Activated T-cell treated with anti-CD3 and anti-CD28 coated beads, Interleukin-2, amount 50 U/mL, for 72 hours (primary cell): ENCODE results near the gene PROCR. TPM values are rescaled to one million over a fixed set of nuclear protein-coding genes. Genes with fewer than 3 reads are reported as not detected.
"Not testable (repeated sequence)": the region's sequence is repeated elsewhere in the genome, so short reads cannot be mapped to it uniquely, and the experiment has no call there.

ENCODE experiments used
- ATAC-seq, 2 donors: fragments of 150-1000 bp; cut with Tn5 transposase; replicated peaks in 1 of 2; 2 replicates each; pipeline ENCODE4 v1.10.0; 2021; ENCODE audit warnings: moderate library complexity in 2 of 2, mild to moderate bottlenecking in 1 of 2
- DNase-seq, 2 donors: peaks; one replicate each; pipeline ENCODE4 v3.0.0; 2021 to 2022; ENCODE audit warnings: mixed read lengths in 1 of 2
- H3K27ac Mint-ChIP-seq: one replicate; pipeline ENCODE4 v1.8.0; 2022; ENCODE audit warnings: mild to moderate bottlenecking, moderate library complexity, mixed read lengths
- H3K27me3 Mint-ChIP-seq: one replicate; pipeline ENCODE4 v1.8.0; 2022; ENCODE audit warnings: low read depth, mixed read lengths
- H3K36me3 Mint-ChIP-seq, 2 donors: one replicate each; pipeline ENCODE4 v1.8.0; 2022; ENCODE audit warnings: mixed read lengths in 2 of 2, mild to moderate bottlenecking in 1 of 2; ENCODE audit not compliant: insufficient read depth in 2 of 2
- H3K4me1 Mint-ChIP-seq: one replicate; pipeline ENCODE4 v1.8.0; 2022; ENCODE audit warnings: low read depth, mixed read lengths
- H3K4me3 Mint-ChIP-seq, 2 donors: one replicate each; pipeline ENCODE4 v1.8.0; 2022; ENCODE audit warnings: mild to moderate bottlenecking in 2 of 2, mixed read lengths in 2 of 2, moderate library complexity in 2 of 2
- H3K9me3 Mint-ChIP-seq, 2 donors: one replicate each; pipeline ENCODE4 v1.8.0; 2022; ENCODE audit warnings: mixed read lengths in 2 of 2
- total RNA-seq, 2 donors: library from RNA; stranded (reverse); gene quantifications; one replicate each; pipeline ENCODE4 v1.2.3, GENCODE V29; 2022

Gene PROCR
- total RNA-seq, 2 donors from 2014 or later = 1.1 to 1.7 TPM

DNA sequence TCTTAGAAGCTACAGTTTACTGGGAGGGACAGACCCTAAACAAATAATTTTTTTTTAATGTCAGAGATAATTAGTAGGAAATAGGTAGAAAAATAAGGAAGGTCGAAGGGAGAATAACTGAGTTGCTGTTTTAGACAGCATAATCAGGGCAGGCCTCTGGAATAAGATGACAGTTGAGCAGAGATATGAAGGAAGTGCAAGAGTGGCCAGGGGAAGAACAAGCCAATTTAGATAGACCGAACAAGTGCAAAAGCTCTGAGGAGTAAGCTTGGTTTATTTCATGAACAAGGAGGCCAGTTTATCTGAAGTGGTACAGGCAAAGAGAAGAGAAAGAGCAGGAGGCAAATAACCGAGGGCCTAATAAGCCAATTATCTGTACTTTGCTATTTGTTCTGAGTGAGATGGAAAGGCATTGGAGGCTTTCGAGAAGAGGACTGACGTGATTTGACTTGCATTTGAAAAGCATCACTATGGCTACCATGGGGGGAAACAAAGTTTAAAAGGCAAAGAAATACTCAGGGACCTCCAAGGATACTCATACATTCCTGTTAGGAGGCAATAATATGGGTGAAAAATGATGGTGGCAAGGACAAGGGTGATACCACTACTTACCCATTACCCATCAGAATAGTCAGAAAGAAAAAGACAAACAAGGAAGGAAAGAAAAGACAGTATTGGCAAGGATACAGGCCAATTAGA, 19.7 kb downstream of the PROCR start:
- no peaks in the 10 kb centered on the region for H3K4me1 Mint-ChIP-seq
- H3K9me3 Mint-ChIP-seq = peaks cover 0 to 2% of the 10 kb centered on the region in 2 donors
- no peak overlapping the region for H3K27ac Mint-ChIP-seq
- H3K36me3 Mint-ChIP-seq = peaks cover 4 to 6% of the 10 kb centered on the region in 2 donors
- no peaks in the 10 kb centered on the region for H3K27me3 Mint-ChIP-seq
- ATAC-seq = no peak
- no peak for DNase-seq
- no peak overlapping the region for H3K4me3 Mint-ChIP-seq

DNA sequence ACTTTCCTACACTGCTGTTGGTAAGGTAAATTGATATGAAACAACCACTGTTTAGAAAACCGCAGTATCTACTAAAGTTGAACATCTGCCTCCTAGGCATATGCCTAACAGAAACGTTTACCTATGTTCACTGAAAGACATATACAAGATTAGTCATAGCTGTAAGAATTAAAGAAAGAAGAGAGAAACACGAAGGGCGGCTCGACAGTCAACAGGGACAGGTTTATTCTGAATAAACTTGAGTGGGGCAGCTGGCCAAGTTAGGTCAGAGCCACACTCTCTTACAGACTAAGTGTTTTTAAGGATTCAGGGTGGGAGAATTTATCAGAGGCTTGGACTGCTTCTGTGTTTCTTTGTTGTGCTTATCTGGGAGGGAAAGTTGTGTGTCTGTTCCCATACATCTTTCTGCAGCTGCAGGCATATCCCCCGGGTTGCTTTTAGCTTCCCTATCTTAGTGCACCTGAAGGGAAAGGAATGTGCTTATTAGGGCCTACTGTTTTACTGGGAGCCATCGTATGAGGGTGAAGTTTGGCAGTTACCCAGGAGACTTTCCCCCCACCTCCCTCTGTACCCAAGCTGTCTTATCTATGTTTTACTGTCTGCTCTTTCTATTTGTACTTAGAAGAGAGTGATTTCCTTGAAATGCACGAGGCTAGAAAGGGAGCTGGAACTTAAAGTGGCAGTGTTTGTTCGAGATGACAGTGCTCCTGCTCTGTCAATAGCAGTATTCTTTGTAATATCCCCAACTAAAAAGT, 20.4 kb downstream of the PROCR start:
- peaks cover 4 to 10% of the 10 kb centered on the region in 2 donors for H3K36me3 Mint-ChIP-seq
- H3K4me1 Mint-ChIP-seq = no peaks in the 10 kb centered on the region
- H3K9me3 Mint-ChIP-seq = peaks cover 0 to 2% of the 10 kb centered on the region in 2 donors
- ATAC-seq = no peak
- no peak for DNase-seq
- H3K4me3 Mint-ChIP-seq = no peak overlapping the region
- no peak overlapping the region for H3K27ac Mint-ChIP-seq
- H3K27me3 Mint-ChIP-seq = no peaks in the 10 kb centered on the region

DNA sequence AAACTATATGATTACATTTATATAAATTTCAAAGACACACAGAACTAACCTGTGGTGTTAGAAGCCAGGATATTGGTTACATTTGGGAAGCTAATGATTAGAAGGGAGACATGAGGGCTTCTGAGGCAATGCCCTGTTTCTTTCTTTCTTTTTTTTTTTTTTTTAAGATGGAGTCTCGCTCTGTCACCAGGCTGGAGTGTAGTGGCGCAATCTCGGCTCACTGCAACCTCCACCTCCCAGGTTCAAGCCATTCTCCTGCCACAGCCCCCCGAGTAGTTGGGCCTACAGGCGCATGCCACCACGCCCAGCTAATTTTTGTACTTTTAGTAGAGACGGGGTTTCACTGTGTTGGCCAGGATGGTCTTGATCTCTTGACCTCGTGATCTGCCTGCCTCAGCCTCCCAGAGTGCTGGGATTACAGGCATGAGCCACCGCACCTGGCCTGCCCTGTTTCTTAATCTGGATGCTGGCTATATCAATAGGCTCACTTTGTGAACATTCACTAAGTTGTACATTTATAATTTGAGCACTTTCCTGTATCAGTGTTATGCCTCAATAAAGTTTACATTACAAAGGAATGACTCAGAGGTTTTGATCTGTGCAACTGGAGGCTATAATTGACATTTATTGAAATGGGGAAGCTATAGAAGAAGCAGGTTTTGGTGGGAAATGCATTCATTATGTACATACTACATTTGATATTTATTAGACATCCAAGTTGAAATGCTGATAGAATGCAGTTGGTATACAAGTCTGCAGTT, 21.3 kb downstream of the PROCR start:
- H3K36me3 Mint-ChIP-seq, H3K4me1 Mint-ChIP-seq, ATAC-seq, H3K9me3 Mint-ChIP-seq, H3K27ac Mint-ChIP-seq, DNase-seq, H3K27me3 Mint-ChIP-seq, H3K4me3 Mint-ChIP-seq: not testable (repeated sequence)

DNA sequence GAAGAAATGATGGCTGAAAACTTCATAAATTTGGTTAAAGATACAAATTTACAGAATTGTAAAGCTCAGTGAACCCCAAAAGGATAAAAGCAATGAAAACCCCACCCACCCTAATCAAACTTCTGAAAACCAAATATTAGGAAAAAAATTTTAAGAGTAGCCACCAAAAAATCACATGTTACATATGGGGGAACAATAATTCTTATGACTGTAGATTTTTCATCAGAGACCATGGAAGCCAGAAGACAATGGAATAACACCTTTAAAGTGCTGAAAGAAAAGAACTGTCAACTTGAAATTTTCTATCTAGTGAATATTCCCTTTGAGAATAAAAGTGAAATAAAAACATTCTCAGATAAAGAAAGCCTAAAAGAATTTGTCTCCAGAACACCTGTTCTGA, 24.4 kb downstream of the PROCR start:
- H3K9me3 Mint-ChIP-seq = peaks cover 2% of the 10 kb centered on the region in 2 donors
- H3K4me1 Mint-ChIP-seq = no peaks in the 10 kb centered on the region
- no peak overlapping the region for H3K4me3 Mint-ChIP-seq
- DNase-seq = no peak
- peaks cover 6 to 16% of the 10 kb centered on the region in 2 donors for H3K36me3 Mint-ChIP-seq
- no peak overlapping the region for H3K27ac Mint-ChIP-seq
- H3K27me3 Mint-ChIP-seq = no peaks in the 10 kb centered on the region
- ATAC-seq = no peak

DNA sequence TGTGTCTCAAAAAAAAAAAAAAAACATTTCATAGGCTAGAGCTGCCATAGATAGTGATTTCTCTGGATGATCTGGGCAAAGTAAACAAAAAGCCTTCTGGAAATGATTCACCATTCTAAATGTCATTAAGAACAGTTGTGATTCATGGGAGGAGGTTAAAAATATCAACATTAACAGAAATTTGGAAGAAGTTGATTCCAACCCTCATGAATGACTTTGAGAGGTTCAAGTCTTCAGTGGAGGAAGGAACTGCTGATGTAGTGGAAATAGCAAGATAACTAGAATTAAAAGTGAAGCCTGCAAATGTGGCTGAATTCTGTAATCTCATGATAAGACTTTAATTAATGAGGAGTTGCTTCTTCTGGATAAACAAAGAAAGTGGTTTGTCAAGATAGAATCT, 27.9 kb downstream of the PROCR start:
- DNase-seq = no peak
- Mint-ChIP-seq H3K4me1 (no peaks in the 10 kb centered on the region), H3K9me3 (peaks cover 0 to 2% of the 10 kb centered on the region in 2 donors), H3K36me3 (peaks cover 4 to 17% of the 10 kb centered on the region in 2 donors), H3K27me3 (no peaks in the 10 kb centered on the region), H3K27ac (no peak overlapping the region), H3K4me3 (no peak overlapping the region)
- no peak for ATAC-seq

DNA sequence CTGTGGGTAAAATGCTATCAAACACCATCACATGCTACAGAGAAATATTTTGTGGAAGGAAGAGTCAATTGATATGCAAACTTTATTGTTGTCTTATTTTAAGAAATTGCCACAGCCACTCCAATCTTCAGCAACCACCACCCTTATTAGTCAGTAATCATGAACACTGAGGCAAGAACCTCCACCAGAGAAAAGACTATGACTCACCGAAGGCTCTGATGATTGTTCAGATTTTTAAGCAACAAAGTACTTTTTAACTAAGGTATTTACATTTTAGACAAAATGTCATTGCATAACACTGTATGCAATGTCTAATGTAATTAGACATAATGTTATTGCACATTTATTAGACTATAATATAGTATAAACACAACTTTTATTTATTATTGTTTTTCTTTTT, 28.4 kb downstream of the PROCR start:
- Mint-ChIP-seq H3K4me3 (no peak overlapping the region), H3K36me3 (peaks cover 2 to 13% of the 10 kb centered on the region in 2 donors), H3K9me3 (peaks cover 0 to 2% of the 10 kb centered on the region in 2 donors), H3K27ac (no peak overlapping the region), H3K27me3 (no peaks in the 10 kb centered on the region), H3K4me1 (no peaks in the 10 kb centered on the region)
- ATAC-seq (no peak), DNase-seq (no peak)

DNA sequence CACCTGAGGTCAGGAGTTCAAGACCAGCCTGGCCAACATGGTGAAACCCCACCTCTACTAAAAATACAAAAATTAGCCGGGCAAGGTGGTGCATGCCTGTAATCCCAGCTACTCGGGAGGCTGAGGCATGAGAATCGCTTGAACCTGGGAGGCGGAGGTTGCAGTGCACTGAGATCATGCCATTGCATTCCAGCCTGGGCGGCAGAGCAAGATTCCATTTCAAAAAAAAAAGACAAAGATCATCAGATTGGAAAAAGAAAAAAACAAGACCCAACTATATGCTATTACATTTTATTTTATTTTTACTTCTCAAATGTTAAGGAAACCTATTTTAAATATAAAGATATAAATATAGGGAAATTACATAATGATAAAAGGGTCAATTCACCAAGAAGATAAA, 29.6 kb downstream of the PROCR start:
- not testable (repeated sequence) for ATAC-seq, H3K4me1 Mint-ChIP-seq

DNA sequence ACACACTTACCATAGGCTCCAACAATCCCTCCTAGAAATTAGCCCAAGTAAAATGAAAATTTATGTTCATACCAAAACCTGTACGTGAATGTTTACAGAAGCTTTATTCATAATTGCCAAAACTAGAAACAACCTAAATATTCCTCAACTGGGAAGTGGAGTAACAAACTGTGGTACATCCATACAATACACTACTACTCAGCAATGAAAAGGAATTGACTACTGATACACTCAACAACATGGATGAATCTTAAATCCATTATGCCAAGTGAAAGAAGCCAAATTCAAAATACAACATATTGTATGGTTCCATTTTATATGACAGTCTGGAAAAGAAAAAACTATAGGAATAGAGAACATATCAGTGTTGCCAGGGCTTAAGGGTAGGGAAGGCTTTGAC, 34.9 kb downstream of the PROCR start:
- H3K27me3 Mint-ChIP-seq = no peaks in the 10 kb centered on the region
- ATAC-seq (no peak), DNase-seq (no peak)
- H3K36me3 Mint-ChIP-seq = peaks cover 0 to 1% of the 10 kb centered on the region in 2 donors
- H3K4me1 Mint-ChIP-seq = no peaks in the 10 kb centered on the region
- H3K9me3 Mint-ChIP-seq = no peaks in the 10 kb centered on the region
- H3K4me3 Mint-ChIP-seq = no peak overlapping the region
- no peak overlapping the region for H3K27ac Mint-ChIP-seq

More for the DNA sequence above, 29.6 kb downstream of the PROCR start:
- not testable (repeated sequence) for H3K27me3 Mint-ChIP-seq, DNase-seq, H3K9me3 Mint-ChIP-seq, H3K27ac Mint-ChIP-seq, H3K4me3 Mint-ChIP-seq
- peaks cover 2 to 11% of the 10 kb centered on the region in 2 donors for H3K36me3 Mint-ChIP-seq

DNA sequence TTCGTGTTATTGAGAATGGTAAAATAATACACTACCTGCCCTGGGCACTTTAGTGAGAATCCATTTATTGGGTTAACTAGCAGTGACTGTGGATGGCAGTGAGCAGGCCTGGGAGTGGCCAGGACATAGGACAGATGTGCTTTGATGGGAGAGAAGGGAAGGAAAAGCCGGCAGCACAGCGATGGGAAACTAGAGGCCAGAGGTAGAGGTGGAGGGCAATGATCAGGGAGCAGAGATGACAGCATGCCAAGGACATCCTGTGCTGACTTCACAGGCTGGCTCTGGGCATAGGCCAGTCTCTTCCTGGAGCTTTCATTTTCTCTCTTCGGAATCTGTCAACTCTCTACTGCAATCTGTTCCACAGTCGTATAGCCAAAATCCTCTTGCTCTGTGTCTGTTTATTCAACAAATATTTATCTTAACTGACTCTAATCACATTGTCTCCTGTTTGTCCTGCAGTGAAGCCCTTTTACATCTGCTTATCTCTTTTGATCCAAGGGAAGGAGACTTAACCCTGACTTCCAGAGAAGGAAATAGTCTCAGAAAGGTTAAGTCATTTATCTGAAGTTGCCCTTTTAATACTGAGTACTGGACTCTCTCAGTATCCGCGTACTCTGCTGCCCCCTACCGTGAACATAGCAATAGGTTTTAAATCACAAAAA, 36.2 kb downstream of the PROCR start:
- Mint-ChIP-seq H3K4me1 (no peaks in the 10 kb centered on the region), H3K4me3 (no peak overlapping the region), H3K27me3 (no peaks in the 10 kb centered on the region), H3K9me3 (no peaks in the 10 kb centered on the region), H3K36me3 (no peaks in the 10 kb centered on the region), H3K27ac (no peak overlapping the region)
- ATAC-seq (peak; percentile 83), DNase-seq (peak; percentile 76 to 79)

DNA sequence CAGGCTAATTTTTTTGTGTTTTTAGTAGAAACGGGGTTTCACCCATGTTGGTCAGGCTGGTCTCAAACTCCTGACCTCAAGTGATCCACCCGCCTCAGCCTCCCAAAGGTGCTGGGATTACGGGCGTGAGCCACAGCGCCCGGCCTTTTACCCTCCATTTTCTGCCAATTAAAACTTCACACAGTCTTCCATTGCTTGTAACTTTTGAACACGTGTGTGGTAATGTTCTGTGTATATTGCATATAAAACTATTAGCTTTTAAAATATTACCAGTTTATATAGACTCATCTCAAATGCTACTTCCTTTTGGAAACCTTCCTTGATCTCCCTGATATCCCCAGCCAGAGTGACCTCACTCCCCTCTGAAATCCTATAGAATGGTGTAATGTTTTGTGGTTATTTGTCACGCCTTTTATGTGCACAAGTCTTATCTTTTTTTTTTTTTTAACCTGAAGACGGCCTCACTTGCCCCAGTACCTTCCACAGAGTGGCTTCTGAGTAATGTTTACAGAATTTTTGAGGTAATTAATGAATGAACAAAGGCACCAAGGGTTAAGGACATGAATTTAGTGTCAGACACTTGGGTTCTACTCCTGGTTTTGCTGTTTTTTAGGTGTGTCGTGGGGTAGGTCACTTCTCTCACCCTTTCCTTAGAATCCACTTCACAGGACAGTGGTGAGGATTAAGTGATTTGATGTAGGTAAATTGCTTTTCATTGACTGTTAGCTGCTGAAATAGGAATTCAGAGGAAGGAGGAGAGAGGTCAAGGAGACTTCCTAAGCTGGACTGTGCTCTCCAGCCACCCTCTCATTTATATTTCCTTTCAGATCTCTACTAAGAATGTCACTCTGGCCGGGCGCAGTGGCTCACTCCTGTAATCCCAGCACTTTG, 43.4 kb downstream of the PROCR start:
- H3K4me1 Mint-ChIP-seq = no peaks in the 10 kb centered on the region
- no peaks in the 10 kb centered on the region for H3K36me3 Mint-ChIP-seq
- DNase-seq (no peak), ATAC-seq (no peak)
- no peak overlapping the region for H3K4me3 Mint-ChIP-seq
- H3K27ac Mint-ChIP-seq = no peak overlapping the region
- H3K9me3 Mint-ChIP-seq = no peaks in the 10 kb centered on the region
- H3K27me3 Mint-ChIP-seq = no peaks in the 10 kb centered on the region

DNA sequence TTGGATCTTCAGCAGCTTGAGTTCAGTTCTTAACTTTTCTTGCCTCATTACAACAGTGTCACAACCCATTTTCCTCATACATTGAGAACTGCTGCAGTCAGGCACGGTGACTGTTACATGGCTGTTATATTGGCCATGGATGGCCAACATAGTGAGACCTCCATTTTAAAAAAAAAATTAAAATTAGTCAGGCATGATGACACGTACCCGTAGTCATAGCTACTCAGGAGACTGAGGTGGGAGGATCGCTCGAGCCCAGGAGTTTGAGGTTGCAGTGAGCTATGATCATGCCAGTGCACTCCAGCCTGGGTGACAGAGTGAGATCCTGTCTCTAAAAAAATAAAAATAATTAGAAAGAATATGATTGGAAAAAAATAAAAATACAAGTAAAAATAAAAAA, 44.7 kb downstream of the PROCR start:
- Mint-ChIP-seq H3K27ac (no peak overlapping the region), H3K4me1 (no peaks in the 10 kb centered on the region), H3K27me3 (no peaks in the 10 kb centered on the region), H3K36me3 (no peaks in the 10 kb centered on the region), H3K9me3 (no peaks in the 10 kb centered on the region), H3K4me3 (no peak overlapping the region)
- ATAC-seq = no peak
- DNase-seq = no peak

DNA sequence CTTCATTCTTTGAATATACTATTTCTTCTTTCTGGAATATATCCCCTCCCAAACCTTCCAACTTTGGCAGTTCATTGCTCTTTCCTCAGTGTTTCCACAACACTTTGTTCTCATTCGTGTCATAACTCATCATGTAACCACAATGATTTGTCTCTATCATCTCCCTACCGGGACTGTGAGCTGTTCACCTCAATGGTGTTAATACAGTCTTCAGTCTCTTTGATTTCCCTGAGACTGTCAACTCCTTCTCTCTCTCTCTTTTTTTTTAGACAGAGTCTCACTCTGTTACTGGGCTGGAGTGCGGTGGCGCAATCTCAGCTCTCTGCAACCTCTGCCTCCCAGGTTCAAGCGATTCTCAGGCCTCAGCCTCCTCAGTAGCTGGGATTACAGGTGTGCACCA, 52.1 kb downstream of the PROCR start:
- H3K9me3 Mint-ChIP-seq = no peaks in the 10 kb centered on the region
- peaks cover 0 to 7% of the 10 kb centered on the region in 2 donors for H3K36me3 Mint-ChIP-seq
- ATAC-seq = no peak
- peaks cover 9% of the 10 kb centered on the region for H3K4me1 Mint-ChIP-seq
- peaks cover 39% of the 10 kb centered on the region for H3K27me3 Mint-ChIP-seq
- DNase-seq = no peak
- no peak overlapping the region for H3K27ac Mint-ChIP-seq
- no peak overlapping the region for H3K4me3 Mint-ChIP-seq
